ENCODE measurements around the gene FAIM2.

- TF ChIP-seq, protein P1, sequence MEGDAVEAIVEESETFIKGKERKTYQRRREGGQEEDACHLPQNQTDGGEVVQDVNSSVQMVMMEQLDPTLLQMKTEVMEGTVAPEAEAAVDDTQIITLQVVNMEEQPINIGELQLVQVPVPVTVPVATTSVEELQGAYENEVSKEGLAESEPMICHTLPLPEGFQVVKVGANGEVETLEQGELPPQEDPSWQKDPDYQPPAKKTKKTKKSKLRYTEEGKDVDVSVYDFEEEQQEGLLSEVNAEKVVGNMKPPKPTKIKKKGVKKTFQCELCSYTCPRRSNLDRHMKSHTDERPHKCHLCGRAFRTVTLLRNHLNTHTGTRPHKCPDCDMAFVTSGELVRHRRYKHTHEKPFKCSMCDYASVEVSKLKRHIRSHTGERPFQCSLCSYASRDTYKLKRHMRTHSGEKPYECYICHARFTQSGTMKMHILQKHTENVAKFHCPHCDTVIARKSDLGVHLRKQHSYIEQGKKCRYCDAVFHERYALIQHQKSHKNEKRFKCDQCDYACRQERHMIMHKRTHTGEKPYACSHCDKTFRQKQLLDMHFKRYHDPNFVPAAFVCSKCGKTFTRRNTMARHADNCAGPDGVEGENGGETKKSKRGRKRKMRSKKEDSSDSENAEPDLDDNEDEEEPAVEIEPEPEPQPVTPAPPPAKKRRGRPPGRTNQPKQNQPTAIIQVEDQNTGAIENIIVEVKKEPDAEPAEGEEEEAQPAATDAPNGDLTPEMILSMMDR (IDR thresholded peaks at IDR 0.05; ENCODE audit: poor library complexity), result no peak
- TF ChIP-seq EZH2 (IDR thresholded peaks at IDR 0.05; ENCODE audit: borderline replicate concordance) (no peak), EZH2phosphoT487 (IDR thresholded peaks at IDR 0.05; ENCODE audit: low read depth, severe bottlenecking, unreplicated experiment) (no peak)
These were observed 80.3 kb downstream of the FAIM2 start for GRCh38 chr12:49823350-49823749.

Measured in hepatocyte (in vitro differentiated cells).